A673 (cell line): ENCODE results near the gene USP32. TPM values are rescaled to one million over a fixed set of nuclear protein-coding genes. Genes with fewer than 3 reads are reported as not detected.

Experiments
- BruUV-seq: library from RNA; stranded (reverse); fragments of 400-500 nt; replicated peaks from 2 replicates; lab custom pipeline; 2021; lab: Mats Ljungman, UMichigan
- CTCF ChIA-PET: fragments of 300-600 bp; sonication (Branson Sonifier 250); formaldehyde crosslinking; loops from one replicate; lab custom pipeline; 2022; ENCODE audit warnings: antibody characterized with exemption; lab: Charles Lee
- POLR2A ChIA-PET: fragments of 300-600 bp; sonication (Branson Sonifier 250); formaldehyde crosslinking; loops from one replicate; lab custom pipeline; 2022; ENCODE audit warnings: antibody characterized with exemption; ENCODE audit not compliant: low non-redundant PET; lab: Charles Lee
- DNase-seq: peaks from one replicate; pipeline ENCODE4 v3.0.0-alpha.2; 2015; ENCODE audit warnings: low spot score
- H3K27ac ChIP-seq: fragments of 200-600 bp; sonication (generic); 2 replicates; pipeline ENCODE4 v1.5.1; 2016; ENCODE audit warnings: mixed run types, low read depth, mild to moderate bottlenecking, mixed read lengths, antibody characterized with exemption, low read length; ENCODE audit not compliant: poor library complexity, severe bottlenecking
- H3K27me3 ChIP-seq: fragments of 200-600 bp; sonication (generic); replicated peaks from 2 replicates; pipeline ENCODE4 v1.6.1; 2017; ENCODE audit warnings: mixed run types, low read depth, mild to moderate bottlenecking, mixed read lengths, antibody characterized with exemption, low read length; ENCODE audit not compliant: insufficient read depth, poor library complexity
- H3K36me3 ChIP-seq: fragments of 200-600 bp; sonication (generic); 2 replicates; pipeline ENCODE4 v1.6.1; 2016; ENCODE audit warnings: mixed run types, mild to moderate bottlenecking, mixed read lengths, antibody characterized with exemption, low read length; ENCODE audit not compliant: insufficient read depth, poor library complexity, severe bottlenecking
- H3K4me1 ChIP-seq: fragments of 200-600 bp; sonication (generic); 2 replicates; pipeline ENCODE4 v1.6.1; 2017; ENCODE audit warnings: mixed run types, mild to moderate bottlenecking, mixed read lengths, antibody characterized with exemption, low read length; ENCODE audit not compliant: insufficient read depth, poor library complexity, severe bottlenecking
- H3K4me3 ChIP-seq: fragments of 200-600 bp; sonication (generic); 2 replicates; pipeline ENCODE4 v1.5.1; 2016; ENCODE audit warnings: low read depth, mixed run types, mild to moderate bottlenecking, mixed read lengths, low read length; ENCODE audit not compliant: poor library complexity, severe bottlenecking
- H3K9me3 ChIP-seq: fragments of 200-600 bp; sonication (generic); 2 replicates; pipeline ENCODE4 v1.6.1; 2016; ENCODE audit warnings: mixed run types, low read depth, mild to moderate bottlenecking, mixed read lengths, antibody characterized with exemption, low read length; ENCODE audit not compliant: poor library complexity, severe bottlenecking
- EZH2 ChIP-seq: fragments of 200-600 bp; sonication (generic); IDR thresholded peaks from 2 replicates; pipeline ENCODE4 v1.6.1; 2017; ENCODE audit warnings: borderline replicate concordance, low read depth, mild to moderate bottlenecking, mixed read lengths, antibody characterized with exemption, low read length; ENCODE audit not compliant: poor library complexity, severe bottlenecking
- intact Hi-C: fragments of 100-400 bp; cut with micrococcal nuclease; formaldehyde crosslinking; loops from one replicate; pipeline ENCODE4 v1.10.0; 2022; ENCODE audit not compliant: unreplicated experiment
- total RNA-seq: library from RNA; stranded (reverse); gene quantifications from 2 replicates; pipeline ENCODE4 v1.2.3, GENCODE V29; 2021
- TF ChIP-seq, protein P1 (sequence below): fragments of 300-800, 200-600 bp; sonication (generic); conservative IDR thresholded peaks from 2 replicates; pipeline ENCODE4 v1.5.1; 2017; ENCODE audit warnings: low read depth, mild to moderate bottlenecking, antibody characterized with exemption, low read length, moderate library complexity, mixed read lengths

The USP32 gene
- total RNA-seq, 1 experiment from 2014 or later: 54.8 TPM

DNA sequence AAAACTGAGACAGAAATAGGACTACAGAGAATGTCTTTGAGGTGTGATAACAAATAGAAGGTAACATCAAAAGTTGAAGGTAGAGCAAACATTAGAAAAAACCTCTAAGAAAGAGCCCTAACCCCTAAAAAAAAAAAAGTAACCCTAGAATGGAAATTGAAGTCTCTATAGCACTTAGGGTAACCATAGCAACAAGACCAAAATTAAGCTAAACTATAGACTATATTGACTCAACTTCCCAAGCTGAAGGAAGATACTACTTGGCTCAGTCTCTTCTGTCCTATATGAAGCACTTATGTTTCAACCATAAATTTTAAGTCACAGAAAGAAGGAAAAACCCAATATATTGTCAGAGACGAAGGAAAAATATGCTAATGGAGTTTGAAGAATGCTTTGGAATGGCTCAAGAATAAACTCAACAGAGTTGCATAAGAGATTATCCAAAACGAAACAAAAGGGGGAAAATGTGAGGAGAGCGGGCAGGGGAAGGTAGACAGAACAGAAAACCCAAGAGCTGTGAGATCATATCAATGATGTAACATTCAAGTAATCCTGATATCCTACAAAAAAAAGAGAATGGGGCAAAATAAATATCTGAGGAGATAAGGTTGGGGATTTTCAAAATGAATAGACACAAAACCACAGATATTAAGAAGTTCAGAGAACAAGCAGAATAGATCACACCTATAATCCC lies 88.4 kb downstream of the USP32 start:
- POLR2A ChIA-PET: interaction anchor here (0.5 kb wide), 1 partner anchor 290 kb away, joined by 9 read pairs; no protein-coding TSS in a partner anchor
- no peak for DNase-seq
- CTCF ChIA-PET: no interaction called here
- intact Hi-C loops: no loop called here
- H3K4me1 ChIP-seq: peaks cover 5% of the 10 kb centered on the region
- no peaks in the 10 kb centered on the region for H3K36me3 ChIP-seq
- no peak overlapping the region for H3K4me3 ChIP-seq
- TF ChIP-seq, protein P1, sequence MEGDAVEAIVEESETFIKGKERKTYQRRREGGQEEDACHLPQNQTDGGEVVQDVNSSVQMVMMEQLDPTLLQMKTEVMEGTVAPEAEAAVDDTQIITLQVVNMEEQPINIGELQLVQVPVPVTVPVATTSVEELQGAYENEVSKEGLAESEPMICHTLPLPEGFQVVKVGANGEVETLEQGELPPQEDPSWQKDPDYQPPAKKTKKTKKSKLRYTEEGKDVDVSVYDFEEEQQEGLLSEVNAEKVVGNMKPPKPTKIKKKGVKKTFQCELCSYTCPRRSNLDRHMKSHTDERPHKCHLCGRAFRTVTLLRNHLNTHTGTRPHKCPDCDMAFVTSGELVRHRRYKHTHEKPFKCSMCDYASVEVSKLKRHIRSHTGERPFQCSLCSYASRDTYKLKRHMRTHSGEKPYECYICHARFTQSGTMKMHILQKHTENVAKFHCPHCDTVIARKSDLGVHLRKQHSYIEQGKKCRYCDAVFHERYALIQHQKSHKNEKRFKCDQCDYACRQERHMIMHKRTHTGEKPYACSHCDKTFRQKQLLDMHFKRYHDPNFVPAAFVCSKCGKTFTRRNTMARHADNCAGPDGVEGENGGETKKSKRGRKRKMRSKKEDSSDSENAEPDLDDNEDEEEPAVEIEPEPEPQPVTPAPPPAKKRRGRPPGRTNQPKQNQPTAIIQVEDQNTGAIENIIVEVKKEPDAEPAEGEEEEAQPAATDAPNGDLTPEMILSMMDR: no peak
- TF ChIP-seq EZH2: no peak
- BruUV-seq: no TSS peak
- no peaks in the 10 kb centered on the region for H3K27me3 ChIP-seq
- no peak overlapping the region for H3K27ac ChIP-seq
- H3K9me3 ChIP-seq: no peaks in the 10 kb centered on the region

DNA sequence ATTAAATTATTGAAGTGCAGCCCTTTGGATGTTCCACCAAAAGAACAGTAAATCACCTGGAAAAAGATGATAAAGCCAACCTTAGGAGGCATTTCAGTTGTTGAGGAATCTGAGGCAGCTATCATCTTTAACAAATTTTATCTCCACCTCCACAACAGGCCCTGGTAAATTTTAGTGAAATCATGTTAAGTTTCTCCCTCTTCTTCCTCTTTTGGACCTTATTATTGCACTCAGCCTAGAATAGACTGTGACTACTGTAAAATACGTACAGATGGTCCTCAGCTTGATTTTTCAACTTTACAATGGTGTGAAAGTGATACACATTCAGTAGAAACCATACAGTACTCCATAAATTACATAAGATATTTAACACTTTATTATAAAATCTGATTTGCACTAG lies 90.3 kb downstream of the USP32 start:
- H3K4me1 ChIP-seq: peaks cover 5% of the 10 kb centered on the region
- TF ChIP-seq, protein P1: no peak
- no peak for TF ChIP-seq EZH2
- BruUV-seq: no TSS peak
- H3K27me3 ChIP-seq: no peaks in the 10 kb centered on the region
- no peak for DNase-seq
- CTCF ChIA-PET: no interaction called here
- POLR2A ChIA-PET: no interaction called here
- intact Hi-C loops: no loop called here
- H3K4me3 ChIP-seq: no peak overlapping the region
- H3K27ac ChIP-seq: no peak overlapping the region
- no peaks in the 10 kb centered on the region for H3K9me3 ChIP-seq
- H3K36me3 ChIP-seq: no peaks in the 10 kb centered on the region

DNA sequence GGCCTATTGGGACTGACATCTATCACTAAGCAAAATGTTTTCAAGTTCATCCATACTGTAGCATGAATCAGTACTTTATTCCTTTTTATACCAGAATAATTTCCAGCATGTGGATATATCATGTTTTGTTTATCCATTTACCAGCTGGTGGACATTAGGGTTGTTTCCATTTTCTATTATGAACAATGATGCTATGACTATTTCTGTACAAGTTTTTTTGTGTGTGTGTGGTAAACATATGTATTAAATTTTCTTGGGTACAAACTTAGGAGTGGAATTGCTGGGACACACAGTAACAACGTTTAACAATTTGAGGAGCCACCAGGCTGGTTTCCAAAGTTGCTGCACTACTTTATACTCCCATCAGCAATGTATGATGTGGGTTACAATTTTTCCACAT lies 91.0 kb downstream of the USP32 start:
- H3K27me3 ChIP-seq: no peaks in the 10 kb centered on the region
- H3K27ac ChIP-seq: no peak overlapping the region
- intact Hi-C loops: no loop called here
- no peak overlapping the region for H3K4me3 ChIP-seq
- TF ChIP-seq EZH2: no peak
- TF ChIP-seq, protein P1: no peak
- ChIA-PET CTCF (no interaction called here), POLR2A (no interaction called here)
- DNase-seq: no peak
- H3K9me3 ChIP-seq: no peaks in the 10 kb centered on the region
- peaks cover 5% of the 10 kb centered on the region for H3K4me1 ChIP-seq
- no peaks in the 10 kb centered on the region for H3K36me3 ChIP-seq
- BruUV-seq: no TSS peak
